NB4 (cell line): Measurements from ENCODE around the gene EPHA5.

Source experiments
- CTCF ChIP-seq: IDR thresholded peaks from one replicate; pipeline ENCODE4 v1.5.1; 2012; ENCODE audit warnings: low read depth, low read length
- POLR2A ChIP-seq: IDR thresholded peaks from 2 replicates; pipeline ENCODE4 v1.6.1; 2011; ENCODE audit warnings: mild to moderate bottlenecking; ENCODE audit not compliant: insufficient read length; ENCODE audit errors: extremely low read depth

GRCh38 chr4:65670020-65670330, 314 bp downstream of the EPHA5 start:
- TF ChIP-seq POLR2A: no peak
- TF ChIP-seq CTCF: no peak
